Amniotic stem cell (primary cell): ENCODE measurements around the gene GRB14.

Experiments used
- DNase-seq: peaks from one replicate; lab custom pipeline; 2025; lab: John Stamatoyannopoulos, UW

Gene GRB14

DNA sequence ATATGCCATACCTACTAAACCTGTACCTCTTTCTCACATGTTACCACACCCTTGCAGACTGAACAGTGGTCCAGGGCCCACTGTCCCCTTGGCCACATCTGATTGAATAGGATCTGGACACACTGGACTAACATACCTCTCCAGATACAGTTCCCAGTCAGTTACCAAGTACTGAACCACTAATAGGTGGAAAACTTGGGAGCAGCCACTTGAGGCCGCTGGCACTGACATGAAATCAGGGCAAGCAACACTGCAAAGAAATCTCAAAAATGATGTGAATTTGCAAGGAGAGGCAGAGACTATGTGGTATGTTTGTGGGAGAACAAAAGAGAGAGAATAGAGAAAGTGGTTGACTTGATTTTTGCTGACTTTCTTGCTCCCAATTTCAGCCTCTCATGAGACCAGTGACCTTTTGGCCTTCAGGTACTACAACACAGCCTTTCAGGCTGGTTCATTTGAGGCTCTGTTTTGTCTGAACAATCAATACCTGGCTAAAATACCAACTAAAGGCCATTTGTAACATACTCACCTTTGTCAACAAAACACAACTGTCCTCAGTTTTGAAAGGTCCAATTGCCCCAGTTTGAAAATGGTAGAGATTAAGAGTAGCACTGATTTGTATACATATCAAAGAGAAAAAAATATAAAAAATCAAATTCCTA is 7.8 kb downstream of the GRB14 start:
- no peak for DNase-seq

DNA sequence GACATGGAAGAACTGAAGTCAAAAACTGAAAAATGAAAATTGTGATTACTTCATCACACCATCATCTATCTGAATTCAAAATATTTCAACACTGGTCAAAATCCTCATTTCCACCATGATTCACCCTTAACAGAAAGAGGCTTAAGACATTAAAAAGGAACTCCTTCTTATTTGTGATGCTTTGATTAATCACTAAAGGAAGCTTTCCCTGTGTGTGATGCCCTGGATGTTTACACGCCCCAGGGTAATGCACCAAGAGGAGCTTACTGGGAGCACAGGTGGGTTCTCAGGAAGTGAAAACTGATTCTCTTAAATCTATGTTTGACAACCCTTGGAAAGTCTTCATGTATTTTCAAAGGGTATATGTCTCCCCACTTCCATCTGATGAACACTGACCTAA is 11.5 kb downstream of the GRB14 start:
- DNase-seq, result no peak

DNA sequence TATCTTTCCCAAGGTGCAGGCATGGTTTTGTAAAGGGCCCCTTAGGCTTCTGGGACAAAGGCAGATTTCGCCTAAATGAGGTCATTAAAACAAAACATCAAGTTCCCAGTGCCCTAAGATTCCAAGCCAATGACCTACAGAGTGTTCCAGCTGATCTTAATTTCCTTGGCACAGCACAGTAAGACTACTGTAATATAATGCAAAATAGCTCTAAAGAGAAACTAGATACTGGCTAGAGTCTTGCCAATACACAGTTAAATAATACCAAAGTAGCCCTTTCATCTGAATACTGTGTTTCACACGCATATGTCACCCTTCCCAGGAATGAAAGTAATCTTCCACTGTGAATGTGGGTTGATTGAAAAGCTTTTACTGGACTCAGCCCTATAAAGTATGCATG is 14.7 kb downstream of the GRB14 start:
- DNase-seq, result no peak

DNA sequence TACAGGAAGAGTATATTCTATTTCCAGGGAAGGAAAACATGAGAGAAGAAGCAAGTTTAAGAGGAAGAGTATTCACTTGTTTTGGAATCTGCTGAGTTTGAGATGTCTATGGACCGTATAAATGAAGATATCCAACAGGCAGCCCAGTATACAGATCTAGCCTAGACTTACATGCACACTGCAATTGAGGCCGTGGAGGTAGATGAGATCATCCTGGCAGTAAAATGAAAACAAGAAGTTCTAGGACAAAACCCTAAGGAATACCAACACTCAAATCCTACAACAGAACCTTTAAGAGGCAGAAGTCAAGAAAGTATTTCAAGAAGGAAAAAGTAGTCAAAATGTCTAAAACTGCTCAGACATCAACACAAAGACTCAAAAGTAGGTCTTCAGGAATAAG is 16.0 kb downstream of the GRB14 start:
- no peak for DNase-seq

DNA sequence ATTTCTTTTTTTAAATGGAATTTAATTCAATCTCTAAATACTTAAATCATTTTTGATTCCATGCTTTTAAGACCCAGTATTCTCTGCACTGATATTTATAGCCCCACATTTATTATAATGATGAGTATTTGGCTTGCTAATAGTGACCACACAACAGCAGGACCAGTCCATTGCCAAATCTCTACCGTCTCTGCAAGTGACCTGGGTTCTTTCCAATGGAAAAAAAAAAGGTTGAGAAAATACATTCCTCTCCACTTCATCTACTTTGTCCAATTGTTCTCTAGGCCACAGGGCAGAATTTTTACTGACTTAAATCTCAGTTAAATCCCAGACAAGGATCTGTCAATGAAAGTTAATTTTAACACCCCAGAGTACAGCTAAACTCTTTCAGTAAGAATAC is 20.5 kb downstream of the GRB14 start:
- DNase-seq, result no peak

DNA sequence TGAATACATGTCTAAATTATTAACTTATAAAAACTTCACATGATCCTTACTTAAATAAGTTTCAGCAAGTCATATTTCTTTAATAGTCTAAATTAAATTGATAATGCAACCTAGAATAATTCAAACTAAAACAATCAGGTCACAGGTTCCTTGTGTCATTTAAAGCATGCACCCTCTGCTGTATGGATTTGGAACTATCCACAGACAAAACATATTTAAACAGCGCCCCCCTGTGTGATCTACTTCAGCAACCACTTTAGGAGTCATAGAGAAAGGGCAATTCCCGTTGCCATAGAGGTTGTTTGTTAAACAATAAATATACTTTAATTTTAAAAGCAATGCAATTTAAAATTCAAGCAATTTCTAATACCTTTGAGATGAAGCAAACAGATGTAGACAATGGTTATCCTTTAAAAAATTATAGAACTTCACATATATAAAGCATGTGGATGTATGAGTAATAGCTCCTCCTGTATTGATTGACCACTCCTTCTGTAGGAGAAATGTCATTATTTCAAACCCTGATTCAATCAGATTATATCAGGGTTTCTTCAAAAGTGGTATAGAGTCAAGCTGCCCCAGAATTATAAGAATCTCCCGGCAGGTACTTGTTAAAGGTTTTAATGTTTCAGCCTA is 21.2 kb downstream of the GRB14 start:
- peak; percentile 22 for DNase-seq

DNA sequence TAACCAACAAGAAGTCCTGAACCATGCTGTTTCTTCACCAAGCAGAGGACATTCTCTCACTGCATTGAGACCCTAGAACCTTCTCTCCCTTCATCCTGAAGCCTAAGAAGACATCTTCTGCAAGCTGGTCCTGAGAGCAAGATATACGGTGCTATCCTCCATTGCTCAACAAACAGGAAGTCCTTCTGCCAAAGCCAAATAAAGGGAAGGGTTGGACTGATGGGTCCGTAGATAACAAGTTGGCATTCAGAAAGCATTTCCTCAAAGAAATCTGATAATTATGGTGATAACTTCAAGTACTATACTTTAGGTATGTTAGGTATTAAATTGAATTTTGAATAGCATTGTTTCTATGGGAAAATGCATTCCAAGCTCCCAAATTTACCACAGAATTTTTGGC is 23.3 kb downstream of the GRB14 start:
- no peak for DNase-seq

DNA sequence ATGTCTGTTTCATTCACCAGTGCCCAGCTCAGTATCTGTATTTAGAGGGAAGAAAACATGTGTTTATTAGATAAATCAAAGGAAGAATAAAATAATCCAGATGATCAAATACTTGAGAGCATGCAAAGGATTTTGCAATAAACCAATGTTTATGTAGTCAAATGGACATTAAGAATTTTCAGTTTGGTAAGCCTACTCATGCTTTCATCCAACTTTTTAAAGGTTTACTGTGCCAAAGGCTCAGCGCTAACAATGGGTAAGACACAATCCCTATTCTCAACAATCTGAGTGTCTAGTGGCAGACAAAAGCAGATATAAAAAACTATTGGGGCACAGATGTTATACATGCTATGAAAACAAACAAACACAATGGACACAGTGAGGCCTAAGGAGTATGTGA is 26.3 kb downstream of the GRB14 start:
- DNase-seq, result no peak

DNA sequence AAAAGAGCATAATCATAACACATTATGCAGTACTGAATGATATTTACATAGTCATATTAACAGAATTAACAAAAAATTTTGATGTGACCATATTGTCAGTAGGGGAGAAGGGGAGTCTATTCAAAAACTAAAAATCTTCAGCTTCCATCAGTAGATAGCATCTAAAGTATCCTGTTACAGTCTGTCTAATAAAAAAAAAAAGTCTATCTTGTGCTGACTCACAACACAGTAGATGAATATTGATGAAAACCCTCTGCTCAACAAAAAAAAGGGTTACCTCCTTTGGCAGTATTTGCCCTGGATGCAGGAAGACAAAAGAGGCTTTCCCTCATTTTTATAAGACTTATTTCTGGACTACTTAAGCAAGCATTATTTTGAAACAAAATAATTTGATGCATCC is 27.3 kb downstream of the GRB14 start:
- no peak for DNase-seq

DNA sequence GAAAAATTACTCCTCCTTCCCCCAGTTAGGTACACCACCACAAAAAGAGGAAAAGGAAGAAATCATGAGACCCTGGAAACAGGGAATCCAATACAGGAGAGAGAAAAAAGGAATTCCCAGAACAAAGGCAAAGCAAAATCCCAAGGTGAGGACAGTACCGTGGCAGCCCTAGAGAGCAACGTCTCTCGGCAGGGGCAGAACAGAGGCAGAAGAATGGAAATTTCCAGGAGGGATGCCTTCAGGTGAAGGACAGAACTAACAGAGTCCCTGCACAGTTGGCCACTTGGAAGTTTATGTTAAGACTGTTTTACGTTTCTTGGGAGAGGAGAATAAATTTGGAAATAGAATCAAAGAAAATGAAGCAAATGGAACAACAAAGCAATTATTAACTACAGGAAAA is 27.7 kb downstream of the GRB14 start:
- DNase-seq, result no peak

DNA sequence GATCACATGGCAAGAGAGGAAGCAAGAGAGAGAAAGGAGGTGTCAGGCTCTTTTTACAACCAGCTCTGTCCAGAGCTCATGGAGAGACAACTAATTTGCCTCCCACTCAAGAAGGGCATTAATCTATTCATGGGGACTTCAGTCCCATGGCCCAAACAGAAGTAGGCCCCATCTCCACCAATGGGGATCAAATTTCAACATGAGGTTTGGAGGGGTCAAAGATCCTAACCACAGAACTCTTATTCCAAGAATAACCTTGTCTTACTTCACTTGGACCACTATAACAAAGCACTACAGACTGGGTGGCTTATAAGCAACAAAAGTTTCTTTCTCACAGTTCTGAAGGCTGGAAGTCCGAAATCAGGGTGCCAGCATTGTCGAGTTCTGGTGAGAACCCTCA is 31.8 kb downstream of the GRB14 start:
- no peak for DNase-seq

DNA sequence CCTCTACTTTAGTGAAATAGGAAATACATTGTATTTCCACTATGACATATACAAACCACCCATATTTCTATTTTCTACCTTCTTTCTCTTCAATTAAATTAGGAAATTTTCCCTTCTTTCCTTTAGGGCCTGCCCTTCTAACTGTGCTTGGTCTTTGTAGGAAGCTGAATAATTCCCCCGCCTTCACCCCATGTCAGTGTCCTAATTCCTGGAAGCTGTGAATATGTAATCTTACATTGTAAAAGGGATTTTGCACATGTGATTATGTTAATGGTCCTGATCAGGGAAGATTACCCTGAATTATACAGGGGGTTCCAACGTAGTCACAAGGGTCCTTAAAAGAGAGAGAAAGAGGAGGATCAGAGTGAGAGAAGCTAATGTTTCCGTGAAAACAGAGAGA is 40.2 kb downstream of the GRB14 start:
- no peak for DNase-seq

DNA sequence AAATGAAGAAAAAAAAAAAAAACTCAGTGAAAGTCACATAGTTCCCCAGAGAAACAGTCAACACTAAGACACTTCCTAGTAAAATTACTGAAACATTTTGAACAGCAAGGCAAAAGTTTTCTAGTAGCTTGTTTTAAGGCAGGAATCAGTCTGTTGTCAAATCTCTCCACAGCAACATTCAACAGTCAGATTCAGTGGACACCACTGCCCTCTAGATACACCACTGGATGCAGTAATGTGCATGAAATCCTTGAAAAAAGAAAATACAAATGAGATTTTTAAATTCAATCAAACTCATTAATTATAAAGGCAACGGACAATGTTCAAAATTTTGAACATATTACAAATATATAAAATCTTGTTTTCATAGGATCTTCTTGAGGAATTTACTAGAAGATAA is 46.4 kb downstream of the GRB14 start:
- DNase-seq, result no peak

DNA sequence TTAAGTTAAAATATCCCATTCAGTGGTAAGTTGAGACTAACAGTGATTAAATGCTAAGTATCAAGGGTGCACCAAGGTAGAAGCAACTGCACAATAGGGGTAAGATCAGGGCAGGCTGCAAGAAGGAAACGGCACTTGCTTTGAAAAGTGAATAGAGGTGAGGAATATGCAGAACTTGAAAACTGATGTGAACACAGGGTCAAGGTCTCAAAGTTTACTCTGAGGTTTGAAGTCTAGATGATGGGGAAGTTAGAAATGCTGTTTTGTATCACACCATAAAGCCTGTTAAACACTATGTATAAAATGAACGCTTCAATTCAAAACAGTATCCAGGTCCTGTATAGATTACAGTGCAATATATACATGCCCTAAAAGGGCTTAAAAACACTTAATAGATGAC is 50.8 kb downstream of the GRB14 start:
- DNase-seq, result no peak

DNA sequence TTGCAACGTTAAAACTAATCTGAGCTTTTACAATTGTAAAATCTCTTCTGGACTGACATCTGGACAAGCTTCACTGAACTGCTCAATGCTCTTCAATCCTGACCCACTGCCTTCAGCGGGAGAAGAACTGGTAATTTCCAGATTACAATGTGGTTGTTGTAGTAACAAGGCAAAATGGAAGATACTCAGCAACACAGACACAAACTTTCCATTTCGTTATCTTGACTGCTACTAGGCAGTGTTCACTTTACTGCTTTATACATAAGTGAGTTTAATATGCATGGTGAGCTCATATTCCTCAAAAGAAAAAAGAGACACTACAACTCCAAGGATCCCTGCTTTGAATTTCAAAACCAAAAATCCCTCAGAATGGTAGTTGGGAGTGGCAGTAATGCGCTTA is 51.9 kb downstream of the GRB14 start:
- no peak for DNase-seq

DNA sequence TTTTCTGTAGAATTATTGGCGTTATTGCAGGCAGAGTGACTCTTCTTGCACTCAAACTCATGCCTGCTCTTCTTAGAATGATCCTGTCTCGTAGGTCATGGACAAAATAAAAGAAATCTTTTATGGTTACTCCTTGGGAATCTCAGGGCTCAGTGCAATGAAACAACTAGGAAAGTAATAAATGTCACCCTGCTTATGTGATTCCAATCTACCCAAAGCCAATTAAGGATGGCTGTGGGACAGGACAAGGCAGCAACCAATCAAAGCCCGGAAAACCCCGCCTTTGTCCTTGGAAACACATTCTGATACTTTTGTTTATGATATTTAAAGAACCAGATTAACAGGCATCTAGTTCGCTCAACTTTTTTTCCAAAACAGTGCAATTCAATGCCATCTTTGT is 53.0 kb downstream of the GRB14 start:
- no peak for DNase-seq

DNA sequence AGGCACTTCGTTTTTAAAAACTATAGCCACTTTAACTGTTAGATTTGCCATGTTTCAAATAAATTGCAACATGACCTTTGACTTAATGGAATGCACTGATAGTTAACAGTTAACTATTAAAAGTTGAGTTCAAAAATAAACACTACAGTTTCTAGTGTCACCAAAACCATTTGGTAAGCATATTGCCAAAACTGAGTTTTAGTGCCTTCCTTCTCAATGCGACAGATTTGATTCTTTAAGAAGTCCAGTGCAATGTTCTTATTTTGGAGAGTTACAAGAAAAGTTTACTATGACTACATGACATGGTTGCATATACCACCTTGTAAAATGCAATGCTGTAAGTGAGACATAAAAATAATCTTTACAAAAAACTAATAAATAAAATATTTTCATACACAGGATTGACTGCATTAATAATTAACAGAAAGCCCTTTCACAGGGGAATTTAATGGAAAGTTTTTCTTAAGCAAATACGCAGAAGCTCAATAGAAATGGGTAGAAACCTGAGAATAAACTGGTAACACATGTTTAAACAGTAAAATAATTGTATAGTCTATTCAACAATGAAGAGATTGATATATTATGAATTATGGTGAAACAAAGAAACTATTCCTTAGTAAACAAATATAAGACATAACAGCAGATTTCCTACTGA is 53.8 kb downstream of the GRB14 start:
- no peak for DNase-seq

DNA sequence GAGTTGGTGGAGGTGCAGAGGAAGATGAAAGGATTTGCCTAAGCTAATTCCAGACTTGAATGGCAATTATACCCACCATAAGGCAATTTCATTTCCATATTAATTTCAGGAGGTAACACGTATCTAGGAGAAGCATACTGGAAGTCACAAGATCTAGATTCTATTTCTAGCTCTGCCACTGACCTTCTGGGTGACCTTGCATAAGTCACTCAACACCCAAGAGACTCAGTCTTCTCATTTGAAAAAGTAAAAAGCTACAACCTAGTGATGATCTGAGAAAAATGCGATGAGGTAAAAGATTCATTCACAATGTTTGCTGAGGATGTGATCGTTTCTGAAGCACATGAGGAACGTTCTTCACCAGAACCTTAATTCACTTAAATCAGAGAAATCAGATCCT is 55.9 kb downstream of the GRB14 start:
- no peak for DNase-seq

DNA sequence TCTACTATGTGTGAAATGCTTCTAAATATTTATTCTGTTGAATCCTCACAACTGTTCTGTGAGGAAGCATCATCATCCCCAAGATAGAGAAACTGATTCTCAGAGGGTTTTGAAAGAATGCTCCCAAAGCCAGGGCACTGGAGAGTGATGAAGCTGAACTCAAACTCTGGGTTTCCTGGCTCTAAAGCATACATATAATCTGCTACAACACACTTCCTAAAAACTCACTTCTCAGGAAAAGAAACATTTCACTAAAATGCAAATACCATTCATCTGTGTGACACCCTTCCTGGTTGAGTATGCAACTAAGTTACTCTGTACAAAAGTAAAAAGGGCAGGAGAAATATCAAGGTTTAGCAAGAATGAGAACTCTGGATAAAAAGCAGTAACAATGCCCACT is 58.6 kb downstream of the GRB14 start:
- no peak for DNase-seq

DNA sequence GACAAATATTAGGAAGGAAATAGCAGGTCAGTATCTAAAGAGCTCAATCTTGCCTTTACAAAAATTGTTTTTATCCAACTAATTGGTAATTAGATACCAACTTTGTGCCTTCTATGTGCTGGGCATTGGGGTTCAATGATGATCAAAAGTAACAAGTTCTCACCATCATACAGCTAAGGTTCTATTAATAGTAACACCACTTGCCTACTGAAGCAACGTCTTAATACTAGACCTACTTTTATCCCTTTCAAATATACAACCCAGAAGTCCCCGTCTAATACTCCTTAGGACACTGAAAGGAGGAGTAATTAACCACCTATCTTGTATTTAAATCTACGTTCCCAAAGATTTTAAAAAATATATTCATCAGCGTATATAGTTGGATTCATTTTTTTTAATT is 59.3 kb downstream of the GRB14 start:
- no peak for DNase-seq

DNA sequence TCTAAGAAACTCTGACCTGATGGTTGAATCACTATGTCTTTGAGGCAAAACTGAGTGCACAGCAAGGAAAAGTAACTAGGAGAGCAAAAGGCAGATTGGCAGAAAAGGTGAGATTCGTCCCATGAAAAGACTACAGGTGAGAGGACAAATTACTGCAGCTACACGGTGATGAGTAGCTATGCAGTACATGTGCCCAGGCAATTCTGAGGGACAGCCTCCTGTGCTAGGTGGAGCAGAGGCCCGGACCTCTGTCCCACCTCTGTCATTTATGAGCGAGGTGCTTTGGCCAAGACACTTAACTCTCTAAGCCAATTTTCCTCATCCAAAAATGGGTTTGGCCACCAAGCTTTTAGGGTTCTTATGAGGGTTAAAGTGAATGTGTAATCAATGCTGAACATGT is 59.9 kb downstream of the GRB14 start:
- DNase-seq, result no peak

DNA sequence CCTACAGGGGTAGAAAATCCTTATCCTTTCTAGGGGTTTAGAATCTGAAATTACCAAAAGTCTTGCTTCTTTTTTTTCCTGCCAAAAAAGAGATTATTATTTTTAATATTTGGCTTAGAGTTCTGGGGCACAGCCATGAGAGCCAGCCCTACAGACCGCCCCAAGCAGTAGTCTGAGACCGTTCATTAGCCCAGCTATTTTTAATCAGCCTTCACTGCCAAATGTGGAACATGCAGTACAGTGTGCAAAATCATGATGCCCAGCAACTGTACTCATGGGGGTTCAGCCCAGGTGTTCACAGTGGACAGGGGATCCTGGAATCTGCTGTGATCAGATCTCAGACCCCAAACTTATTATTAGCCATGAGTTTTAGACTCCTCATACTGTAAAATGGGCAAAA is 60.4 kb downstream of the GRB14 start:
- DNase-seq, result no peak

DNA sequence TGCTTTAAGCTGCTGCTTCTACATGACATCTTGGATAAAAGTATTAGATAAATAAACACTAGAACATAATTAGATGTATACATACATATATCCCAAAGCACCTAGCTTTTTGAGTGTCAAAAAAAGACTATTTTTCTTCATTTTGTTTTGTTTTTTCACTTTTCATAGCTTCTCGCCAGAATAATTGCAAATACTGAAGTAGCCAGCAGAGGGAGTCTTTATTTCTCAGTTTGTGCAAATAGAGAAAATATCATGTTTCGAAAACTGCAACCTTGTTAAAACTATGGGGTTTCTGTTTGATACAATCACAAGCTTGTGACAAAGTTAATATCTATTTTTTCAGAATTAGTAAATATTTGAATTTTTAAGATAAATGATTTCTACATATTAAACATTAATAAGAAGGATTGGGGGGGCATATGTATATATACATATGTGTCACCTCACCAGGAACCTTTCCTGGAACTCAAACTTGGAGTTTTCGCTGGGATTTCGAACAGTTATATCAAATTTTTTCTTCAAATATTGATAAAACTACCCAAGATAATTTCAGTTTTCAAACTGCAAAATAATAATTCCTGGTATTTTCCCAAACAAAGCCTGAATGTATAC is 61.0 kb downstream of the GRB14 start:
- DNase-seq, result peak; percentile 12
